ENCODE data around the gene PCDHB10. TPM values are rescaled to one million over a fixed set of nuclear protein-coding genes. Genes with fewer than 3 reads are reported as not detected.
"Not testable (repeated sequence)": the region's sequence is repeated elsewhere in the genome, so short reads cannot be mapped to it uniquely, and the experiment has no call there.

The PCDHB10 gene
- total RNA-seq, 1 experiment from 2014 or later: not detected

DNA sequence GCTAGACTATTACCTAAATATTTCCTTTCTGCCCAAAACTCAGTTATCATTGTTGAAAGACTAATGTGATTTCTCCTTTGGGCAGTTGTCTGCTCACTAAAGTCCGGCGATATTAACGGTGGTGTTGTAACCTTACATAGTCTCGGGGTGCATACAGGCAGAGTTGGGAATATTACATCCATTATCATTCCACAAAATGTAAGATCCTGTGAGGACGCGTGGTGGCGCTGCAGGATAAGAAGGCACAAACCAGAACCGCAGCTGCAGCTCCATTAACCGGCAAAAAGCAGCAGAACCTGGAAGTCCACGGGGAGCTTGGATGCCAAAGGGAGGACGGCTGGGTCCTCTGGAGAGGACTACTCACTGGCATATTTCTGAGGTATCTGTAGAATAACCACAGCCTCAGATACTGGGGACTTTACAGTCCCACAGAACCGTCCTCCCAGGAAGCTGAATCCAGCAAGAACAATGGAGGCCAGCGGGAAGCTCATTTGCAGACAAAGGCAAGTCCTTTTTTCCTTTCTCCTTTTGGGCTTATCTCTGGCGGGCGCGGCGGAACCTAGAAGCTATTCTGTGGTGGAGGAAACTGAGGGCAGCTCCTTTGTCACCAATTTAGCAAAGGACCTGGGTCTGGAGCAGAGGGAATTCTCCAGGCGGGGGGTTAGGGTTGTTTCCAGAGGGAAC lies 21.6 kb downstream of the PCDHB10 start, which contains the start of gene PCDHB13:
Gene PCDHB13 (plus strand): TSS at position 264 of the 684 bp plus-strand sequence. CDS start 205 bp downstream, at position 469.
- BruUV-seq (replicated peaks); H4K20me1 ChIP-seq (ENCODE audit: insufficient read depth); H3K27me3 ChIP-seq (ENCODE audit: insufficient read depth, low read length); H3K79me2 ChIP-seq (ENCODE audit: insufficient read depth, low read length); H3K36me3 ChIP-seq (ENCODE audit: control insufficient read depth in 1 of 2, insufficient read depth in 2 of 2, low read length in 2 of 2); POLR2A ChIA-PET; RAD21 ChIA-PET (ENCODE audit: low non-redundant PET in 1 of 2, low total read pairs in 2 of 2, uncharacterized antibody in 2 of 2, unreplicated experiment in 2 of 2); H3K4me1 ChIP-seq (ENCODE audit: control insufficient read depth in 1 of 2, insufficient read depth in 2 of 2, low read length in 2 of 2); H2AFZ ChIP-seq (ENCODE audit: low read depth, low read length, poor library complexity, severe bottlenecking); H3K9me2 ChIP-seq (ENCODE audit: insufficient read depth); H3K27ac ChIP-seq (ENCODE audit: low read depth, low read length); intact Hi-C loops (cut with micrococcal nuclease); H3K4me2 ChIP-seq (ENCODE audit: low read length); H3K4me3 ChIP-seq (replicated peaks in 1 of 2; ENCODE audit: low read depth in 1 of 2, low read length in 2 of 2); H3K9me3 ChIP-seq (ENCODE audit: control insufficient read depth in 1 of 2, insufficient read depth in 1 of 2, low read depth in 1 of 2, low read length in 2 of 2); CTCF ChIA-PET; H3K9ac ChIP-seq (ENCODE audit: low read length): not testable (repeated sequence)
- peak; percentile 15 to 37 (median 23); a peak in 4 of 6 replicates for TF ChIP-seq CTCF (IDR thresholded peaks at IDR 0.05 in 2 of 3, conservative IDR thresholded peaks at IDR 0.05 in 1 of 3; ENCODE audit: borderline replicate concordance in 1 of 3, insufficient read depth in 1 of 3, low read depth in 2 of 3, low read length in 2 of 3)
- TF ChIP-seq RAD21 (IDR thresholded peaks at IDR 0.05; ENCODE audit: low read depth): peak; percentile 48
- DNase-seq (ENCODE audit: low read depth, low spot score) (peak; percentile 13), ATAC-seq (peak; percentile 65)

DNA sequence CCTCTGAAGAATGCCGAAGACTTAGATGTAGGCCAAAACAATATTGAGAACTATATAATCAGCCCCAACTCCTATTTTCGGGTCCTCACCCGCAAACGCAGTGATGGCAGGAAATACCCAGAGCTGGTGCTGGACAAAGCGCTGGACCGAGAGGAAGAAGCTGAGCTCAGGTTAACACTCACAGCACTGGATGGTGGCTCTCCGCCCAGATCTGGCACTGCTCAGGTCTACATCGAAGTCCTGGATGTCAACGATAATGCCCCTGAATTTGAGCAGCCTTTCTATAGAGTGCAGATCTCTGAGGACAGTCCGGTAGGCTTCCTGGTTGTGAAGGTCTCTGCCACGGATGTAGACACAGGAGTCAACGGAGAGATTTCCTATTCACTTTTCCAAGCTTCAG lies 22.4 kb downstream of the PCDHB10 start:
- DNase-seq (ENCODE audit: low read depth, low spot score); ATAC-seq; H2AFZ ChIP-seq (ENCODE audit: low read depth, low read length, poor library complexity, severe bottlenecking); H3K36me3 ChIP-seq (ENCODE audit: control insufficient read depth in 1 of 2, insufficient read depth in 2 of 2, low read length in 2 of 2); H3K27me3 ChIP-seq (ENCODE audit: insufficient read depth, low read length); H3K9me2 ChIP-seq (ENCODE audit: insufficient read depth); CTCF ChIA-PET; H3K4me3 ChIP-seq (replicated peaks in 1 of 2; ENCODE audit: low read depth in 1 of 2, low read length in 2 of 2); H3K4me1 ChIP-seq (ENCODE audit: control insufficient read depth in 1 of 2, insufficient read depth in 2 of 2, low read length in 2 of 2); BruUV-seq (replicated peaks); POLR2A ChIA-PET; H3K4me2 ChIP-seq (ENCODE audit: low read length); H3K27ac ChIP-seq (ENCODE audit: low read depth, low read length); H3K79me2 ChIP-seq (ENCODE audit: insufficient read depth, low read length); RAD21 ChIA-PET (ENCODE audit: low non-redundant PET in 1 of 2, low total read pairs in 2 of 2, uncharacterized antibody in 2 of 2, unreplicated experiment in 2 of 2); H3K9ac ChIP-seq (ENCODE audit: low read length); H4K20me1 ChIP-seq (ENCODE audit: insufficient read depth); intact Hi-C loops (cut with micrococcal nuclease); H3K9me3 ChIP-seq (ENCODE audit: control insufficient read depth in 1 of 2, insufficient read depth in 1 of 2, low read depth in 1 of 2, low read length in 2 of 2): not testable (repeated sequence)

DNA sequence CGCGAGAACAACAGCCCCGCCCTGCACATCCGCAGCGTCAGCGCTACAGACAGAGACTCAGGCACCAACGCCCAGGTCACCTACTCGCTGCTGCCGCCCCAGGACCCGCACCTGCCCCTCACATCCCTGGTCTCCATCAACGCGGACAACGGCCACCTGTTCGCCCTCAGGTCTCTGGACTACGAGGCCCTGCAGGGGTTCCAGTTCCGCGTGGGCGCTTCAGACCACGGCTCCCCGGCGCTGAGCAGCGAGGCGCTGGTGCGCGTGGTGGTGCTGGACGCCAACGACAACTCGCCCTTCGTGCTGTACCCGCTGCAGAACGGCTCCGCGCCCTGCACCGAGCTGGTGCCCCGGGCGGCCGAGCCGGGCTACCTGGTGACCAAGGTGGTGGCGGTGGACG lies 23.4 kb downstream of the PCDHB10 start:
- H4K20me1 ChIP-seq (ENCODE audit: insufficient read depth); BruUV-seq (replicated peaks); RAD21 ChIA-PET (ENCODE audit: low non-redundant PET in 1 of 2, low total read pairs in 2 of 2, uncharacterized antibody in 2 of 2, unreplicated experiment in 2 of 2); intact Hi-C loops (cut with micrococcal nuclease); H3K9me2 ChIP-seq (ENCODE audit: insufficient read depth); H3K4me1 ChIP-seq (ENCODE audit: control insufficient read depth in 1 of 2, insufficient read depth in 2 of 2, low read length in 2 of 2); H3K27me3 ChIP-seq (ENCODE audit: insufficient read depth, low read length); H3K9me3 ChIP-seq (ENCODE audit: control insufficient read depth in 1 of 2, insufficient read depth in 1 of 2, low read depth in 1 of 2, low read length in 2 of 2); H3K36me3 ChIP-seq (ENCODE audit: control insufficient read depth in 1 of 2, insufficient read depth in 2 of 2, low read length in 2 of 2); ATAC-seq; DNase-seq (ENCODE audit: low read depth, low spot score); H3K9ac ChIP-seq (ENCODE audit: low read length); H3K27ac ChIP-seq (ENCODE audit: low read depth, low read length); H3K4me2 ChIP-seq (ENCODE audit: low read length); H3K4me3 ChIP-seq (replicated peaks in 1 of 2; ENCODE audit: low read depth in 1 of 2, low read length in 2 of 2); H2AFZ ChIP-seq (ENCODE audit: low read depth, low read length, poor library complexity, severe bottlenecking); POLR2A ChIA-PET; CTCF ChIA-PET; H3K79me2 ChIP-seq (ENCODE audit: insufficient read depth, low read length): not testable (repeated sequence)

DNA sequence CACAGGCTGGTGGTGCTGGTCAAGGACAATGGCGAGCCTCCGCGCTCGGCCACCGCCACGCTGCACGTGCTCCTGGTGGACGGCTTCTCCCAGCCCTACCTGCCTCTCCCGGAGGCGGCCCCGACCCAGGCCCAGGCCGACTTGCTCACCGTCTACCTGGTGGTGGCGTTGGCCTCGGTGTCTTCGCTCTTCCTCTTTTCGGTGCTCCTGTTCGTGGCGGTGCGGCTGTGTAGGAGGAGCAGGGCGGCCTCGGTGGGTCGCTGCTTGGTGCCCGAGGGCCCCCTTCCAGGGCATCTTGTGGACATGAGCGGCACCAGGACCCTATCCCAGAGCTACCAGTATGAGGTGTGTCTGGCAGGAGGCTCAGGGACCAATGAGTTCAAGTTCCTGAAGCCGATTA lies 23.9 kb downstream of the PCDHB10 start:
- RAD21 ChIA-PET (ENCODE audit: low non-redundant PET in 1 of 2, low total read pairs in 2 of 2, uncharacterized antibody in 2 of 2, unreplicated experiment in 2 of 2); H3K9me3 ChIP-seq (ENCODE audit: control insufficient read depth in 1 of 2, insufficient read depth in 1 of 2, low read depth in 1 of 2, low read length in 2 of 2); H3K27me3 ChIP-seq (ENCODE audit: insufficient read depth, low read length); BruUV-seq (replicated peaks); H3K79me2 ChIP-seq (ENCODE audit: insufficient read depth, low read length); H3K4me1 ChIP-seq (ENCODE audit: control insufficient read depth in 1 of 2, insufficient read depth in 2 of 2, low read length in 2 of 2); H3K36me3 ChIP-seq (ENCODE audit: control insufficient read depth in 1 of 2, insufficient read depth in 2 of 2, low read length in 2 of 2); CTCF ChIA-PET; POLR2A ChIA-PET; intact Hi-C loops (cut with micrococcal nuclease); H3K27ac ChIP-seq (ENCODE audit: low read depth, low read length); H2AFZ ChIP-seq (ENCODE audit: low read depth, low read length, poor library complexity, severe bottlenecking); H3K4me2 ChIP-seq (ENCODE audit: low read length); H3K9ac ChIP-seq (ENCODE audit: low read length); DNase-seq (ENCODE audit: low read depth, low spot score); H3K9me2 ChIP-seq (ENCODE audit: insufficient read depth); ATAC-seq; H3K4me3 ChIP-seq (replicated peaks in 1 of 2; ENCODE audit: low read depth in 1 of 2, low read length in 2 of 2); H4K20me1 ChIP-seq (ENCODE audit: insufficient read depth): not testable (repeated sequence)

All from HCT116 (cell line).